Liver (tissue), 3 donors: ENCODE results near the gene FAM83D.

Experiments used
- CTCF ChIP-seq: fragments of 150-350 bp; IDR thresholded peaks from 2 replicates; pipeline ENCODE4 v1.5.1; 2017; ENCODE audit warnings: improper control_type of control experiment, low read depth, low read length; ENCODE audit not compliant: missing input control
- EGR1 ChIP-seq, 2 donors: IDR thresholded peaks; 2 replicates each; pipeline ENCODE4 v1.6.1; 2016 to 2018; ENCODE audit warnings: antibody characterized with exemption in 2 of 2, low read depth in 2 of 2
- FOXA1 ChIP-seq: IDR thresholded peaks from 2 replicates; pipeline ENCODE4 v1.6.1; 2016; ENCODE audit warnings: antibody characterized with exemption
- GABPA ChIP-seq, 2 donors: IDR thresholded peaks in 1 of 2; conservative IDR thresholded peaks in 1 of 2; 2 replicates each; pipeline ENCODE4 v1.6.1; 2016; ENCODE audit warnings: antibody characterized with exemption in 2 of 2, mild to moderate bottlenecking in 1 of 2, moderate library complexity in 1 of 2
- HNF4G ChIP-seq: IDR thresholded peaks from 2 replicates; pipeline ENCODE4 v1.6.1; 2016; ENCODE audit warnings: antibody characterized with exemption
- JUND ChIP-seq, 2 donors: IDR thresholded peaks; 2 replicates each; pipeline ENCODE4 v1.6.1; 2016; ENCODE audit warnings: antibody characterized with exemption in 2 of 2
- REST ChIP-seq: IDR thresholded peaks from 2 replicates; pipeline ENCODE4 v1.6.1; 2016; ENCODE audit warnings: antibody characterized with exemption, mild to moderate bottlenecking
- RXRA ChIP-seq, 2 donors: IDR thresholded peaks; 2 replicates each; pipeline ENCODE4 v1.6.1; 2017 to 2018; ENCODE audit warnings: antibody characterized with exemption in 2 of 2, mild to moderate bottlenecking in 1 of 2
- SP1 ChIP-seq: IDR thresholded peaks from 2 replicates; pipeline ENCODE4 v1.6.1; 2018; ENCODE audit warnings: antibody characterized with exemption, mild to moderate bottlenecking
- TAF1 ChIP-seq: conservative IDR thresholded peaks from 2 replicates; pipeline ENCODE4 v1.6.1; 2016; ENCODE audit warnings: antibody characterized with exemption, mild to moderate bottlenecking
- YY1 ChIP-seq: IDR thresholded peaks from 2 replicates; pipeline ENCODE4 v1.6.1; 2016; ENCODE audit warnings: antibody characterized with exemption, mild to moderate bottlenecking
- ZBTB33 ChIP-seq: IDR thresholded peaks from 2 replicates; pipeline ENCODE4 v1.6.1; 2016; ENCODE audit warnings: antibody characterized with exemption
- donor health status: healthy.
- donor health status: healthy.

- TF ChIP-seq CTCF: no peak
- TF ChIP-seq REST: no peak
- no peak for TF ChIP-seq YY1
- no peak for TF ChIP-seq SP1
- no peak for TF ChIP-seq JUND (IDR thresholded peaks at IDR 0.05)
- TF ChIP-seq TAF1: no peak
- no peak for TF ChIP-seq GABPA (IDR thresholded peaks at IDR 0.05 in 1 of 2, conservative IDR thresholded peaks at IDR 0.05 in 1 of 2)
- TF ChIP-seq FOXA1: no peak
- TF ChIP-seq HNF4G: no peak
- TF ChIP-seq ZBTB33: no peak
- TF ChIP-seq RXRA (IDR thresholded peaks at IDR 0.05): no peak
- TF ChIP-seq EGR1 (IDR thresholded peaks at IDR 0.05; ENCODE audit: low read depth in 2 of 2): no peak
These were observed 8.3 kb downstream of the FAM83D start for GRCh38 chr20:38934530-38934929.
